Stomach (tissue), 9 donors: ENCODE results near the gene LRCH3. TPM values are rescaled to one million over a fixed set of nuclear protein-coding genes. Genes with fewer than 3 reads are reported as not detected.

Experiments
- DNase-seq, 2 donors: peaks; one replicate each; pipeline versions ENCODE4 v3.0.0 to v3.0.0-alpha.2; 2013 to 2019
- H3K27ac ChIP-seq, 5 donors: fragments of 200-600 bp in 4 of 5; sonication (generic) in 4 of 5; one replicate each; pipeline ENCODE4 v1.5.1; 2013 to 2019; ENCODE audit warnings: mild to moderate bottlenecking in 1 of 5, moderate library complexity in 1 of 5
- H3K27me3 ChIP-seq, 3 donors: fragments of 200-600 bp; sonication (generic); one replicate each; pipeline ENCODE4 v1.5.1; 2017 to 2019; ENCODE audit warnings: mixed run types in 1 of 3
- H3K36me3 ChIP-seq, 4 donors: fragments of 200-600 bp; sonication (generic); 1 replicate in 3 of 4; 2 replicates in 1 of 4; pipeline ENCODE4 v1.5.1; 2016 to 2019
- H3K4me1 ChIP-seq, 4 donors: fragments of 200-600 bp; sonication (generic); one replicate each; pipeline ENCODE4 v1.5.1; 2016 to 2019
- H3K4me3 ChIP-seq, 4 donors: fragments of 200-600 bp; sonication (generic) in 3 of 4; one replicate each; pipeline ENCODE4 v1.5.1; 2016 to 2019; ENCODE audit warnings: mild to moderate bottlenecking in 1 of 4
- H3K9me3 ChIP-seq, 4 donors: fragments of 200-600 bp; sonication (generic); one replicate each; pipeline ENCODE4 v1.5.1; 2016 to 2019
- EP300 ChIP-seq: sonication (generic); formaldehyde crosslinking; IDR thresholded peaks from one replicate; pipeline ENCODE4 v1.6.1; 2017; ENCODE audit warnings: antibody characterized with exemption
- POLR2A ChIP-seq, 4 donors: fragments of 450-650 bp; IDR thresholded peaks; one replicate each; pipeline ENCODE4 v1.6.1; 2016; ENCODE audit warnings: antibody characterized with exemption in 4 of 4, control low read depth in 2 of 4, mild to moderate bottlenecking in 1 of 4, moderate library complexity in 1 of 4
- POLR2AphosphoS5 ChIP-seq, 3 donors: sonication (generic); formaldehyde crosslinking; IDR thresholded peaks; one replicate each; pipeline ENCODE4 v1.6.1; 2016; ENCODE audit warnings: antibody characterized with exemption in 3 of 3
- WGBS, 5 donors: extraction: QIAGEN DNeasy Blood & Tissue Kit in 3 of 5; methylation state at CpG; one replicate each; pipeline versions ENCODE4 v1.1.5 to v1.1.7; 2013 to 2018; 5-methylcytosine and 5-hydroxymethylcytosine counted together
- intact Hi-C: fragments of 100-400 bp; cut with DNase I; formaldehyde crosslinking; loops from one replicate; pipeline ENCODE4 v1.15.1; 2023; ENCODE audit warnings: low total_unique reads
- polyA plus RNA-seq, 3 donors: library from polyadenylated mRNA; stranded (reverse); fragments of 200-250 nt; gene quantifications; one replicate each; pipeline ENCODE4 v1.2.3, GENCODE V29; 2013
- total RNA-seq, 5 donors: library from RNA; depleted of rRNA; stranded (reverse); fragments of >200 nt; gene quantifications; one replicate each; pipeline versions ENCODE4 v1.1.0 to v1.2.3, GENCODE V29; 2014 to 2016
- TF ChIP-seq, protein P1 (sequence below), 7 experiments: fragments of 450-650 bp in 4 of 7; fragments of 200-600 bp in 3 of 7; sonication (generic) in 3 of 7; IDR thresholded peaks; one replicate each; pipeline ENCODE4 v1.5.1; 2016 to 2019; ENCODE audit warnings: antibody characterized with exemption in 7 of 7, control low read depth in 2 of 7, mild to moderate bottlenecking in 1 of 7
- donor health status: healthy with polysubstance abuse.
- donor health status: Bipolar disorder and iron deficiency.
- donor health status: healthy.

LRCH3 gene
- total and polyA plus RNA-seq, 8 donors = 5.9 to 117 (median 36.7) TPM

DNA sequence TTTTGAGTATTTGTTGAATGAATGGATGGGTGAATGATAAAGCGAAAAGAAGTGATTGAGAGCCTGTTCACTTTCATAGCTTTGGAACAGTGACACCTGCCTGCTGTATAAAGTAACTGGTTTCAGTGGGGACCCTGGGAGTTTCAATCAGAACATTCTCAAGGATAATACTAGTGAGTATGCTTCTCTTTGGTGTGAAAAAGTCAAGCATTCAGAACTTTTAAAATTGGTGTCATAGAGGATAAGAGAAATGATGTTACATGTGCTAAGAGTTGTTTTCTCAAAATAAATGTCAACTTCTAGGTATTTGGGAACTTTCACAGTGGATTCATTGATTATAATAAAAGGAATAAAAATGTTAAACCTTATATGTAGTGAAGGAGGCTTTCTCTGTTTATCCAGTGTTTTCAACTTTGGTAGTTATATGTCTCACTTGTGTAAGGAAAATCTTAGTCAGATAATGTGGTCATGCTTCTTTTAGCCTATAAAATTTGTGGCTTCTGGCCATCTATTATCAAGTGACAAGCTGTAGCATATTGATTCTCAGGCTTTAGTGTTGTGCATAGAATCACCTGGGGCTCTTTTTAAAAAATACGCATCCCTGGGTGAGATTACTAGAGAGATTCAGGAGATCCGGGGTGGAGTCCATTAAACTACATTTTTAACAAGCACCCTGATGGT is 11.9 kb downstream of the LRCH3 start:
- 82 to 94% (median 86%) methylated on average over 3 of the region's 3 CpGs for WGBS, 5 donors
- Histone ChIP-seq H3K27me3 (no peaks in the 10 kb centered on the region), H3K4me1 (peaks cover 5 to 57% (median 25%) of the 10 kb centered on the region in 4 donors), H3K36me3 (no peaks in the 10 kb centered on the region), H3K4me3 (no peak overlapping the region), H3K9me3 (no peaks in the 10 kb centered on the region), H3K27ac (no peak overlapping the region)
- DNase-seq = no peak
- TF ChIP-seq POLR2A (IDR thresholded peaks at IDR 0.05) = no peak
- TF ChIP-seq, protein P1, sequence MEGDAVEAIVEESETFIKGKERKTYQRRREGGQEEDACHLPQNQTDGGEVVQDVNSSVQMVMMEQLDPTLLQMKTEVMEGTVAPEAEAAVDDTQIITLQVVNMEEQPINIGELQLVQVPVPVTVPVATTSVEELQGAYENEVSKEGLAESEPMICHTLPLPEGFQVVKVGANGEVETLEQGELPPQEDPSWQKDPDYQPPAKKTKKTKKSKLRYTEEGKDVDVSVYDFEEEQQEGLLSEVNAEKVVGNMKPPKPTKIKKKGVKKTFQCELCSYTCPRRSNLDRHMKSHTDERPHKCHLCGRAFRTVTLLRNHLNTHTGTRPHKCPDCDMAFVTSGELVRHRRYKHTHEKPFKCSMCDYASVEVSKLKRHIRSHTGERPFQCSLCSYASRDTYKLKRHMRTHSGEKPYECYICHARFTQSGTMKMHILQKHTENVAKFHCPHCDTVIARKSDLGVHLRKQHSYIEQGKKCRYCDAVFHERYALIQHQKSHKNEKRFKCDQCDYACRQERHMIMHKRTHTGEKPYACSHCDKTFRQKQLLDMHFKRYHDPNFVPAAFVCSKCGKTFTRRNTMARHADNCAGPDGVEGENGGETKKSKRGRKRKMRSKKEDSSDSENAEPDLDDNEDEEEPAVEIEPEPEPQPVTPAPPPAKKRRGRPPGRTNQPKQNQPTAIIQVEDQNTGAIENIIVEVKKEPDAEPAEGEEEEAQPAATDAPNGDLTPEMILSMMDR (IDR thresholded peaks at IDR 0.05) = no peak
- intact Hi-C loops = no loop called here

DNA sequence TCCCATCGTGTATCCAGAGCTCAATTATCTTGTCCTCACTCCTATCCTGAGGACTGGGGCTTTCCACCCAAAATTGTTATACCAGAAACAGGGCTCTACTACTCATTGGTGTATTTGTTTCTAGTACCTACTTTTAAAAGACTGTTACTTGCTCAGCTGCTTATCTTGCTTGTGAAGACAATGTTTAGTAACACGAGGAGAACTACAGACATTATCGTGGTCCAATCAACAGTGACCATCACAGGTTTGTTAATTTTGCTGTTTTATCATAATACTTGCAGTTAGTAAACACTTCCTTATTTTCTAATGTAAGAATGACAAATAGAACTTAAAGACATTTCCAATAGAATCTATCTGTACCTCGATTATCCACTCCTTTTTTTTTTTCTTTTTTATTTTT is 13.5 kb downstream of the LRCH3 start:
- Histone ChIP-seq H3K9me3 (no peaks in the 10 kb centered on the region), H3K4me3 (no peak overlapping the region), H3K4me1 (peaks cover 4 to 57% (median 26%) of the 10 kb centered on the region in 4 donors), H3K27ac (no peak overlapping the region), H3K36me3 (no peaks in the 10 kb centered on the region), H3K27me3 (no peaks in the 10 kb centered on the region)
- WGBS, 5 donors = 60 to 72% (median 65%) methylated on average over 4 of the region's 4 CpGs
- TF ChIP-seq, protein P1 (IDR thresholded peaks at IDR 0.05) = no peak
- TF ChIP-seq POLR2AphosphoS5 (IDR thresholded peaks at IDR 0.05) (no peak), EP300 (no peak), POLR2A (IDR thresholded peaks at IDR 0.05) (no peak)
- no peak for DNase-seq
- intact Hi-C loops = no loop called here

DNA sequence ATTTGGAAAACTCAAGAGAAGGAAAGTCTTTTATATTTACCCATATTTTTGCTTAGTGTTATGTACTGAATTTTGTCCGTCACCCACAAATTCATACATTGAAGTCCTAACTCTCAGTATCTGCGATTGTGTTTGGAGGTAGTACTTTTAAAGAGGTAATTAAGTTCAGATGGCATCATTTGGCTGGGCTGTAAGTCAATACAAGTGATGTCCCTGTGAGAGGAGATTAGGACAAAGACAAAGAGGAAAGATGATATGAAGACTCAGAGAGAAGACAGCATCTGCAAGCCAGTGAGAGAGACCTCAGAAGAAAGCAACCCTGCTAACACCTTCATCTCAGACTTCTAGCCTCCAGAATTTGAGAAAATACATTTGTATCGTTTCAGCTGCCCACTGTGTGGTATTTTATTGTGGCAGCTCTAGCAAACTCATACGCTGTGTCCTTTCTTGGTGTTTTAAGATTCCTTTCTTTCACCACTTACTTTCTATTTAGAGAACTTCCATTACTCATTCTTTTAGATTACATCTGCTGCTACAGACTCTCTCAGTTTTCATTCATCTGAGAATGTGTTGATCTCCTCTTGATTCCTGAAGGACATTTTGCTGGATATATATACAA is 17.0 kb downstream of the LRCH3 start:
- TF ChIP-seq POLR2AphosphoS5 (IDR thresholded peaks at IDR 0.05) = no peak
- no peak for TF ChIP-seq POLR2A (IDR thresholded peaks at IDR 0.05)
- intact Hi-C loops = no loop called here
- no peaks in the 10 kb centered on the region for H3K27me3 ChIP-seq
- DNase-seq = no peak
- peaks cover 5 to 56% (median 25%) of the 10 kb centered on the region in 4 donors for H3K4me1 ChIP-seq
- H3K27ac ChIP-seq = peak overlapping the region in 4 of 5 donors; percentile 42 to 69 (median 54)
- no peaks in the 10 kb centered on the region for H3K36me3 ChIP-seq
- H3K4me3 ChIP-seq = no peak overlapping the region
- WGBS, 5 donors = 79 to 89% (median 89%) methylated on average over 4 of the region's 4 CpGs
- H3K9me3 ChIP-seq = no peaks in the 10 kb centered on the region

DNA sequence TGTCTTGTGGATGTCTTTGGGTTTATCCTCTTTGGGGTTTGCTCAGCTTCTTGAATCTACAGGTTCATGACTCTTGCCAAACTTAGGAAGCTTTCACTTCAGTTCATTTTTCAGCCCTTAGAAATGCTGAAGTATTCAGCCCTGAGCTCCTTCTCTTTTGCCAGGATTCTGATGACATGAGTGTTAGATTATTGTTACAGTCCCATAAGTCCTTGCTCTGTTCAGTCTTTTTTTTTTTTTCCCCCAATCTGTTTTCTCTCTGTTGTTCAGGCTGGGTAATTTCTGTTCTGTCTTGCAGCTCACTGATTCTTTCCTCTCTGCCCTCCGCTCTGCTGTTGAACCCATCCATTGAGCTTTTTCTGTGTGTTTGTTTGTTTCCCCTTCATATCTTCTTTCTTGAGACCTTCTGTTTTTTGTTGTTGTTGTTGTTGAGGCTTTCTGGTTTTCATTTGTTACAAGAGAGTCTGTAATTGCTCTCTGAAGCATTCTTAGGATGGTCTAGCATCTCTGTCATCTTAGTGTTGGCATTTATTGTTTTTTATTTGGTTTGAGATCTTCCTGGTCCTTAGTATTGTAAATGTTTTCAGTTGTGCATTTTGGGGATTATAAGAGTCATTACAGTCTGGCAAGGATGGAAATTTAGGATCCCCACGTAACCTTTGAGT is 18.4 kb downstream of the LRCH3 start:
- H3K4me3 ChIP-seq = no peak overlapping the region
- DNase-seq = peak in 1 of 2 donors; percentile 23
- no peaks in the 10 kb centered on the region for H3K36me3 ChIP-seq
- peak overlapping the region in 4 of 5 donors; percentile 42 to 69 (median 54) for H3K27ac ChIP-seq
- WGBS, 5 donors = 31 to 68% (median 41%) methylated on average over 2 of the region's 2 CpGs
- no peak for TF ChIP-seq POLR2AphosphoS5 (IDR thresholded peaks at IDR 0.05)
- no peak for TF ChIP-seq POLR2A (IDR thresholded peaks at IDR 0.05)
- TF ChIP-seq, protein P1 (IDR thresholded peaks at IDR 0.05) = no peak
- TF ChIP-seq EP300 = no peak
- H3K4me1 ChIP-seq = peaks cover 5 to 47% (median 24%) of the 10 kb centered on the region in 4 donors
- no peaks in the 10 kb centered on the region for H3K27me3 ChIP-seq
- no peaks in the 10 kb centered on the region for H3K9me3 ChIP-seq
- intact Hi-C loops = no loop called here
